Natural killer cell (primary cell): ENCODE results near the gene KIAA1143. TPM values are rescaled to one million over a fixed set of nuclear protein-coding genes. Genes with fewer than 3 reads are reported as not detected.

Experiments used
- ATAC-seq, 3 donors: fragments of 150-1000 bp in 2 of 3; fragments of 200-7000 bp in 1 of 3; cut with Tn5 transposase; 1 replicate in 1 of 3; 2 replicates in 2 of 3; pipeline ENCODE4 v1.10.0; 2021; ENCODE audit warnings: mild to moderate bottlenecking in 2 of 3, moderate library complexity in 2 of 3
- DNase-seq, 2 donors: peaks; one replicate each; pipeline versions ENCODE4 v3.0.0 to v3.0.0-alpha.2; 2013 to 2021; ENCODE audit warnings: mixed read lengths in 1 of 2
- H3K27ac ChIP-seq: one replicate; pipeline ENCODE4 v1.5.1; 2013; ENCODE audit warnings: mild to moderate bottlenecking, low read length
- H3K27me3 ChIP-seq: one replicate; pipeline ENCODE4 v1.6.1; 2013; ENCODE audit warnings: low read length; ENCODE audit not compliant: control insufficient read depth, insufficient read depth
- H3K36me3 ChIP-seq: one replicate; pipeline ENCODE4 v1.6.1; 2013; ENCODE audit warnings: low read length; ENCODE audit not compliant: control insufficient read depth, insufficient read depth
- H3K4me1 ChIP-seq: one replicate; pipeline ENCODE4 v1.6.1; 2013; ENCODE audit warnings: low read length; ENCODE audit not compliant: control insufficient read depth, insufficient read depth
- H3K4me3 ChIP-seq: one replicate; pipeline ENCODE4 v1.5.1; 2013; ENCODE audit warnings: low read length
- H3K9me3 ChIP-seq: one replicate; pipeline ENCODE4 v1.6.1; 2013; ENCODE audit warnings: low read length; ENCODE audit not compliant: control insufficient read depth, insufficient read depth
- H3K27ac Mint-ChIP-seq, 2 donors: one replicate each; pipeline ENCODE4 v1.8.0; 2022; ENCODE audit warnings: mild to moderate bottlenecking in 2 of 2, mixed read lengths in 2 of 2, moderate library complexity in 1 of 2
- H3K27me3 Mint-ChIP-seq, 2 donors: one replicate each; pipeline ENCODE4 v1.8.0; 2022; ENCODE audit warnings: low read depth in 2 of 2, mixed read lengths in 2 of 2
- H3K36me3 Mint-ChIP-seq: one replicate; pipeline ENCODE4 v1.8.0; 2022; ENCODE audit warnings: mixed read lengths
- H3K4me1 Mint-ChIP-seq, 2 donors: one replicate each; pipeline ENCODE4 v1.8.0; 2022; ENCODE audit warnings: mixed read lengths in 2 of 2
- H3K4me3 Mint-ChIP-seq: one replicate; pipeline ENCODE4 v1.8.0; 2022; ENCODE audit warnings: mild to moderate bottlenecking, moderate library complexity, mixed read lengths
- H3K9me3 Mint-ChIP-seq, 2 donors: one replicate each; pipeline ENCODE4 v1.8.0; 2022; ENCODE audit warnings: mixed read lengths in 2 of 2
- CTCF ChIP-seq: fragments of 200-600 bp; IDR thresholded peaks from one replicate; pipeline ENCODE4 v1.8.0; 2022; ENCODE audit warnings: antibody characterized with exemption
- WGBS: methylation state at CpG from one replicate; pipeline ENCODE4 v1.1.7; 2013; ENCODE audit warnings: missing lambda C conversion rate; ENCODE audit not compliant: insufficient coverage; 5-methylcytosine and 5-hydroxymethylcytosine counted together
- intact Hi-C: fragments of 100-400 bp; cut with micrococcal nuclease; formaldehyde crosslinking; loops from one replicate; pipeline ENCODE4 v1.14.2; 2022
- total RNA-seq, 4 donors: library from RNA; stranded (reverse); fragments of 120-200 nt in 1 of 4; gene quantifications; one replicate each; pipeline versions ENCODE4 v1.2.3 to v1.2.4, GENCODE V29; 2013 to 2022

KIAA1143 gene
- total RNA-seq, 3 donors from 2014 or later (not counting 1 experiment from before 2014, with no cell fraction given): 25.4 to 28.6 (median 27.7) TPM

DNA sequence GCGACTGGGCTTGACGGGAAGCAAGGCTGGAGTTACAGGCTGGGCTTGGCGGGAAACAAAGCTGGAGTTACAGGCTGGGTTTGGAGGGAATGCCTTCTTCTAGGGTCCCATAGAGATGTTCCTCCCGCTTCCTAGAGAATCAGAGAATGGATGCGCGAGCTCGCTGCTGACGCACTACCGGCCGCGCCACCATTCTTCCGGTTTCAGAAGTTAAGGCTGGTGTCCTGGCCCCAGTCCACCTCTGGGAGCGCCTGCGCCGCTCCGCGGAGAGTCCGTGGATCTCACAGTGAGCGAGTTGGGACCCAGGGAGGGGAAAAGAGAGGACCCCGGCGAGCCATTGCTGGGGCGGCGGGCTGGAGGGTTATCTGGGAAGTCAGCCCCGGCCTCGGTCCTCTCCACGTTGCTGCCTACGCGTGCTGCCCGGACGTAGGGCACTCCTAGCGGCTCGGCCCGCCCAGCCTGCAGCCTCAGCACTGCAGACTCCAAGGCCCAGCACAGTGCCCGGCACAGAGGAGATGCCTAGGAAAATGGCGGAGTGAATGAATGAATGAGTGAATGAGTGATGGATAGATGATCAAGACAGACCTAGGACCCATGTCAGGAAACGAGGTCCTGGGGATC lies 48.9 kb downstream of the KIAA1143 start, which contains the start of gene ZNF502:
ZNF502 (plus strand) TSS at position 206 of the 621 bp plus-strand sequence. CDS start 7,602 bp downstream, outside the sequence.
- Mint-ChIP-seq H3K4me1 (peaks cover 14 to 17% of the 10 kb centered on the region in 2 donors), H3K9me3 (peaks cover 2 to 5% of the 10 kb centered on the region in 2 donors), H3K27me3 (peaks cover 9 to 29% of the 10 kb centered on the region in 2 donors), H3K4me3 (peak within 1 kb of the TSS; percentile 100), H3K36me3 (peaks cover 17% of the 10 kb centered on the region), H3K27ac (peak within 1 kb of the TSS; percentile 96)
- intact Hi-C loops: loop anchor here (1.0 to 5.0 kb wide), 2 partner anchors 17 to 50 kb away; partner anchors contain the start of genes KIAA1143, KIF15 and ZNF501
- Histone ChIP-seq H3K9me3 (peaks cover 12% of the 10 kb centered on the region), H3K4me1 (peaks cover 11% of the 10 kb centered on the region), H3K27me3 (peaks cover 4% of the 10 kb centered on the region), H3K36me3 (no peaks in the 10 kb centered on the region), H3K27ac (peak within 1 kb of the TSS; percentile 62), H3K4me3 (peak within 1 kb of the TSS; percentile 82)
- WGBS: 5% methylated on average over 36 of the region's 36 CpGs
- ATAC-seq (peak; percentile 86 to 98 (median 96)), DNase-seq (peak; percentile 66 to 77)
- TF ChIP-seq CTCF: peak; percentile 25

Other genes with a start within 250 kb of the KIAA1143 start
- 1 to 10 TPM; 1.7 to 6.5 (median 3.4) TPM for gene ZKSCAN7, start 206.4 kb downstream of the KIAA1143 start, total RNA-seq
- 1 to 10 TPM; 4.6 to 7.7 (median 7.3) TPM for gene ZNF660, start 176.7 kb downstream of the KIAA1143 start, total RNA-seq
- 10 to 100 TPM in 2 of 3 donors, 1 to 10 TPM in 1; 10.0 to 15.7 (median 13.4) TPM for gene ZNF197, start 136.6 kb downstream of the KIAA1143 start, total RNA-seq
- 10 to 100 TPM in 2 of 3 donors, 1 to 10 TPM in 1; 8.6 to 14.5 (median 10.9) TPM for gene ZNF35, start 112.9 kb downstream of the KIAA1143 start, total RNA-seq
- 1 to 10 TPM; 2.8 to 7.0 (median 4.4) TPM for gene ZNF502, start 49.0 kb downstream of the KIAA1143 start, total RNA-seq
- gene ZNF501, start 32.0 kb downstream of the KIAA1143 start, total RNA-seq: 1 to 10 TPM in 2 of 3 donors, under 1 TPM in 1; 0.40 to 2.2 (median 1.7) TPM
- gene KIF15, start 175 bp upstream of the KIAA1143 start, total RNA-seq: 1 to 10 TPM in 1 of 3 donors, under 1 TPM in 2; 0.80 to 1.6 (median 0.99) TPM
- 10 to 100 TPM in 2 of 3 donors, 1 to 10 TPM in 1; 9.9 to 15.9 (median 11.3) TPM for gene TMEM42, start 100.3 kb upstream of the KIAA1143 start, total RNA-seq
- not detected for gene TGM4, start 113.0 kb upstream of the KIAA1143 start, total RNA-seq
- gene ZDHHC3, start 214.6 kb upstream of the KIAA1143 start, total RNA-seq: 10 to 100 TPM; 62.3 to 100.0 (median 78.6) TPM
- 10 to 100 TPM; 32.8 to 46.6 (median 36.0) TPM for gene EXOSC7, start 214.6 kb upstream of the KIAA1143 start, total RNA-seq